Neural progenitor cell (in vitro differentiated cells): ENCODE data around the gene NACAD. TPM values are rescaled to one million over a fixed set of nuclear protein-coding genes. Genes with fewer than 3 reads are reported as not detected.

Source experiments
- DNase-seq: peaks from one replicate; pipeline ENCODE4 v3.0.0-alpha.2; 2016; ENCODE audit warnings: low spot score
- H2AFZ ChIP-seq: fragments of 200-600 bp; sonication (generic); replicated peaks from 2 replicates; pipeline ENCODE4 v1.6.1; 2016; ENCODE audit warnings: antibody characterized with exemption
- H3F3A ChIP-seq: fragments of 200-600 bp; sonication (generic); 2 replicates; pipeline ENCODE4 v1.6.1; 2016; ENCODE audit warnings: antibody characterized with exemption, low read depth
- H3K27ac ChIP-seq: fragments of 200-600 bp; sonication (generic); 2 replicates; pipeline ENCODE4 v1.5.1; 2016; ENCODE audit warnings: mild to moderate bottlenecking
- H3K27me3 ChIP-seq: fragments of 200-600 bp; sonication (generic); 2 replicates; pipeline ENCODE4 v1.6.1; 2016; ENCODE audit warnings: mild to moderate bottlenecking, moderate library complexity
- H3K36me3 ChIP-seq: fragments of 200-600 bp; sonication (generic); 2 replicates; pipeline ENCODE4 v1.5.1; 2016
- H3K4me1 ChIP-seq: fragments of 200-600 bp; sonication (generic); 2 replicates; pipeline ENCODE4 v1.6.1; 2016; ENCODE audit warnings: mixed run types
- H3K4me2 ChIP-seq: fragments of 200-600 bp; sonication (generic); 2 replicates; pipeline ENCODE4 v1.6.1; 2016
- H3K4me3 ChIP-seq: fragments of 200-600 bp; sonication (generic); 2 replicates; pipeline ENCODE4 v1.5.1; 2016
- H3K79me2 ChIP-seq: fragments of 200-600 bp; sonication (generic); 2 replicates; pipeline ENCODE4 v1.6.1; 2016; ENCODE audit warnings: low read depth
- H3K9ac ChIP-seq: fragments of 200-600 bp; sonication (generic); 2 replicates; pipeline ENCODE4 v1.6.1; 2016
- H3K9me3 ChIP-seq: fragments of 200-600 bp; sonication (generic); 2 replicates; pipeline ENCODE4 v1.5.1; 2016; ENCODE audit warnings: low read depth
- H4K20me1 ChIP-seq: fragments of 200-600 bp; sonication (generic); 2 replicates; pipeline ENCODE4 v1.6.1; 2016; ENCODE audit warnings: low read depth
- H3K27ac Mint-ChIP-seq: 3 replicates; pipeline ENCODE4 v1.8.0; 2021; ENCODE audit warnings: mixed read lengths
- H3K27me3 Mint-ChIP-seq: 2 replicates; pipeline ENCODE4 v1.8.0; 2022; ENCODE audit warnings: low read depth, mild to moderate bottlenecking, inconsistent platforms, moderate library complexity, mixed read lengths; ENCODE audit not compliant: insufficient read depth
- H3K36me3 Mint-ChIP-seq: 3 replicates; pipeline ENCODE4 v1.8.0; 2021; ENCODE audit warnings: mixed read lengths
- H3K4me1 Mint-ChIP-seq: 3 replicates; pipeline ENCODE4 v1.8.0; 2021; ENCODE audit warnings: mixed read lengths
- H3K4me3 Mint-ChIP-seq: 3 replicates; pipeline ENCODE4 v1.8.0; 2021; ENCODE audit warnings: mild to moderate bottlenecking, moderate library complexity, mixed read lengths
- H3K9me3 Mint-ChIP-seq: 3 replicates; pipeline ENCODE4 v1.8.0; 2020; ENCODE audit warnings: mixed read lengths
- CTCF ChIP-seq: fragments of 200-600 bp; sonication (generic); IDR thresholded peaks from 2 replicates; pipeline ENCODE4 v1.5.1; 2017; ENCODE audit warnings: antibody characterized with exemption, mild to moderate bottlenecking
- EZH2 ChIP-seq: fragments of 200-600 bp; sonication (generic); IDR thresholded peaks from 2 replicates; pipeline ENCODE4 v1.6.1; 2017; ENCODE audit warnings: antibody characterized with exemption, mild to moderate bottlenecking, moderate library complexity
- EZH2phosphoT487 ChIP-seq: fragments of 200-600 bp; sonication (generic); IDR thresholded peaks from 2 replicates; pipeline ENCODE4 v1.6.1; 2017; ENCODE audit warnings: antibody characterized with exemption
- total RNA-seq: library from RNA; depleted of rRNA; stranded (reverse); fragments of >200 nt; gene quantifications from 2 replicates; pipeline ENCODE4 v1.2.3, GENCODE V29; 2015; ENCODE audit warnings: low replicate concordance

The NACAD gene
- total RNA-seq, 1 donor from 2014 or later = 0.39 TPM

- no peak for DNase-seq
- Histone ChIP-seq H3K36me3 (no peaks in the 10 kb centered on the region), H3K27ac (no peak overlapping the region), H4K20me1 (peaks cover 3% of the 10 kb centered on the region), H3K4me3 (no peak overlapping the region), H3K27me3 (no peaks in the 10 kb centered on the region), H3K9ac (no peak overlapping the region), H3K4me1 (no peaks in the 10 kb centered on the region), H3F3A (no peaks in the 10 kb centered on the region), H3K79me2 (no peaks in the 10 kb centered on the region), H3K4me2 (no peak overlapping the region), H3K9me3 (no peaks in the 10 kb centered on the region), H2AFZ (no peak overlapping the region)
- H3K4me1 Mint-ChIP-seq = no peaks in the 10 kb centered on the region
- no peak overlapping the region for H3K27ac Mint-ChIP-seq
- no peak overlapping the region for H3K4me3 Mint-ChIP-seq
- TF ChIP-seq EZH2 (no peak), CTCF (no peak), EZH2phosphoT487 (no peak)
- no peaks in the 10 kb centered on the region for H3K9me3 Mint-ChIP-seq
- H3K36me3 Mint-ChIP-seq = peaks cover 11% of the 10 kb centered on the region
- peaks cover 2% of the 10 kb centered on the region for H3K27me3 Mint-ChIP-seq
These were observed 20.3 kb downstream of the NACAD start for GRCh38 chr7:45068236-45069023.

- H3K36me3 Mint-ChIP-seq = peaks cover 11% of the 10 kb centered on the region
- no peak overlapping the region for H3K9ac ChIP-seq
- H3K4me3 Mint-ChIP-seq = no peak overlapping the region
- DNase-seq = no peak
- no peaks in the 10 kb centered on the region for H3K79me2 ChIP-seq
- H3K9me3 ChIP-seq = no peaks in the 10 kb centered on the region
- H3F3A ChIP-seq = no peaks in the 10 kb centered on the region
- no peak overlapping the region for H2AFZ ChIP-seq
- no peaks in the 10 kb centered on the region for H3K27me3 ChIP-seq
- no peak overlapping the region for H3K4me3 ChIP-seq
- H3K27ac ChIP-seq = no peak overlapping the region
- no peak overlapping the region for H3K27ac Mint-ChIP-seq
- no peaks in the 10 kb centered on the region for H3K9me3 Mint-ChIP-seq
- H3K4me1 Mint-ChIP-seq = no peaks in the 10 kb centered on the region
- no peak for TF ChIP-seq CTCF
- H4K20me1 ChIP-seq = peaks cover 8% of the 10 kb centered on the region
- no peaks in the 10 kb centered on the region for H3K4me1 ChIP-seq
- no peak overlapping the region for H3K4me2 ChIP-seq
- H3K36me3 ChIP-seq = no peaks in the 10 kb centered on the region
- H3K27me3 Mint-ChIP-seq = peaks cover 2% of the 10 kb centered on the region
These were observed 21.2 kb downstream of the NACAD start for GRCh38 chr7:45067582-45067981.

GRCh38 chr7:45066409-45066808, 22.4 kb downstream of the NACAD start:
- H3K27ac ChIP-seq = no peak overlapping the region
- H3F3A ChIP-seq = no peaks in the 10 kb centered on the region
- Mint-ChIP-seq H3K27ac (no peak overlapping the region), H3K9me3 (no peaks in the 10 kb centered on the region), H3K4me1 (no peaks in the 10 kb centered on the region), H3K27me3 (peaks cover 2% of the 10 kb centered on the region), H3K4me3 (no peak overlapping the region), H3K36me3 (peaks cover 11% of the 10 kb centered on the region)
- no peaks in the 10 kb centered on the region for H3K4me1 ChIP-seq
- H3K36me3 ChIP-seq = no peaks in the 10 kb centered on the region
- H3K27me3 ChIP-seq = no peaks in the 10 kb centered on the region
- no peak overlapping the region for H2AFZ ChIP-seq
- DNase-seq = no peak
- no peak overlapping the region for H3K9ac ChIP-seq
- no peak for TF ChIP-seq EZH2phosphoT487
- TF ChIP-seq CTCF = no peak
- no peak for TF ChIP-seq EZH2
- H3K4me3 ChIP-seq = no peak overlapping the region
- no peak overlapping the region for H3K4me2 ChIP-seq
- no peaks in the 10 kb centered on the region for H3K9me3 ChIP-seq
- peaks cover 8% of the 10 kb centered on the region for H4K20me1 ChIP-seq
- H3K79me2 ChIP-seq = peaks cover 7% of the 10 kb centered on the region
